Subcutaneous adipose tissue (tissue), 4 donors: ENCODE measurements around the gene PRDM16. TPM values are rescaled to one million over a fixed set of nuclear protein-coding genes. Genes with fewer than 3 reads are reported as not detected.

Source experiments
- CTCF ChIP-seq: fragments of 450-650 bp; IDR thresholded peaks from one replicate; pipeline ENCODE4 v1.5.1; 2016; ENCODE audit warnings: low read depth, mild to moderate bottlenecking, control low read depth, antibody characterized with exemption, moderate library complexity
- total RNA-seq, 4 donors: library from RNA; depleted of rRNA; stranded (reverse); fragments of >200 nt; gene quantifications; one replicate each; pipeline ENCODE4 v1.1.0, GENCODE V29; 2016

The PRDM16 gene
- total RNA-seq, 4 donors from 2014 or later = 0.82 to 1.7 (median 1.1) TPM

- no peak for TF ChIP-seq CTCF
Observed at GRCh38 chr1:3355894-3356826, 287.2 kb downstream of the PRDM16 start.

GRCh38 chr1:3356827-3357460 is 287.9 kb downstream of the PRDM16 start:
- TF ChIP-seq CTCF = no peak

GRCh38 chr1:3357526-3358297 is 288.7 kb downstream of the PRDM16 start:
- TF ChIP-seq CTCF = no peak

DNA sequence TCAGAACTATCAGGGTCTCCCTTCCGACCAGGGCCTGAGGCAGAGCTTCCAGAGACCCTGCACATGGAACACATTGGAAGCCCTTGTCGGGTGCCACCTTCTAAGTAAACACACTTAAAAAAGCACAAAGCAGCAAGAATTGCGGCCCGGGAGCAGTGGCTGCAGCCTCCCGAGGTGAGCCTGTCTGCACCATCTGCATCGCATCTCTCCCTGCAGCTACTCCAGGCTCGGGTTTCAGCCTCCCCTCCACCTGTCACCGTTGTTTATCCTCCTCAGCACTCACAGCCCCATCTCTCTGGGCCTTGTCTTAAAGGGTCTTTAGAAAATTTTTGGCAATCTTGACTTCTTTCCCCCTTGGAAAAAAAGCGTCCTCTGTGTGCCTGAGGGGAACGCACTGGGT is 290.3 kb downstream of the PRDM16 start:
- no peak for TF ChIP-seq CTCF

GRCh38 chr1:3359756-3360440 is 290.9 kb downstream of the PRDM16 start:
- TF ChIP-seq CTCF = no peak

DNA sequence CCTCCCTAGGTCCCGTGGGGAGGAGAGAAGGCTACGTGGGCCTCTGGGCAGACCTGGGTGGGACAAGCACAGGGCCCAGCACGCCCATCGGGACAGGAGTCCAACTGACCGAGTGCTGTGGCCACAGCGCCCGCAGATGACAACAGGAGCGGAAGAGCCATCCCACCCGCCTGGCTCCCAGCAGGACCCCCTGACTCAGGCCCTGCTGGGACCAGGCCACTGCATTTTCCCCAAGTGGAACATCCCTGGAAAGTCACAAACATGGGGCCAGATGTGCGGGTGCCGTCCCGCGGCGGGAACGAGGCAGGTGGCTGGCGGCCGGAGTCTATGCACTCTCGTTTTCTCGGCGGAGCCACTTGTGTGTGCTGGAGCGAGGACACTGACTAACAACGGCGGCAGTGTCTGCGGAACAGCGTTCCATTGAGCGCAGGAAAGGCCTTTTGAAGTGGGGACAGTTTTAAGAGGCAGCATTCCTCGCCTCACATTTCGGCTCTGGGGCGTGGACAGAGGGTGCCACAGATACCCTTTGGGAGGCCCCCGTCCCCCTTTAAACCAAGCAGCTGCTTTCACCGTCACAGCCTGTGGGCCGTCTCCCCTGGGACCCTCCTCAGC is 291.7 kb downstream of the PRDM16 start:
- no peak for TF ChIP-seq CTCF
